HG03097 (cell line): ENCODE data around the gene SHCBP1.
"Not testable (repeated sequence)": the region's sequence is repeated elsewhere in the genome, so short reads cannot be mapped to it uniquely, and the experiment has no call there.

Experiments
- ATAC-seq: cut with Tn5 transposase; IDR thresholded peaks from one replicate; pipeline ENCODE4 v1.9.1; 2021; ENCODE audit not compliant: unreplicated experiment, low FRiP score

Gene SHCBP1

DNA sequence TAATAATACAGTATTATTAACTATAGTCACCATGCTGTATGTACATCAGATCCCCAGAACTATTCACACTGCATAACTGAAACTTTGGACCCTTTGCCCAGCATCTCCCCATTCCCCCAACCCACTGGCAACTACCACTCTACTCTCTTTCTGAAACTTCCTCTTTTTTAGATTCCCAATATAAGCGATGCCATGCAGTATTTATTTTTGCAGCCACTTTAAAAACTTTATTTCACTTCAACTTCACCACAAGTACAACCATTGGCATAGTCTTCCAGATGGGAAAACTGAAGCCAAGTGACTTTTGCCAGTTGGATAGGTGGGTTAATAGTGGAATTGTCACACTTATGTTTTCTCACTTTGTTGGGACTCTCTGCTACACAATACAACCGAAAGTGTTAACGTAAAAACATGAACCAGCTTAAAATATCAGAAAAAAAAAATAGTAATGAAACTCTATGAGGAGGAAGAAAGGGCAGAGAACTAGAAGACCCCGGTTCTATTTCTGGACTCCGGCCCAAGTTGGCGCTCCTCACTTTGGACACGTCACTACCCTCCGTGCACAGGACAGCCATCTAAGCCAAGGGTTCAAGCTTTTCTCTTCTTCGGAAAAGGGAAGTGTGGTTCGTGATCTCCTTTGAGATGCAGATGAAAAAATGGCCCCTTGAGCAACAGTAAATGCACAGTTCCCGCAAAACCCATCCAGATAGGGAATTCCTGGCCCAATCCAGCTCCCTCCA is 743 bp downstream of the SHCBP1 start:
- ATAC-seq = no peak

DNA sequence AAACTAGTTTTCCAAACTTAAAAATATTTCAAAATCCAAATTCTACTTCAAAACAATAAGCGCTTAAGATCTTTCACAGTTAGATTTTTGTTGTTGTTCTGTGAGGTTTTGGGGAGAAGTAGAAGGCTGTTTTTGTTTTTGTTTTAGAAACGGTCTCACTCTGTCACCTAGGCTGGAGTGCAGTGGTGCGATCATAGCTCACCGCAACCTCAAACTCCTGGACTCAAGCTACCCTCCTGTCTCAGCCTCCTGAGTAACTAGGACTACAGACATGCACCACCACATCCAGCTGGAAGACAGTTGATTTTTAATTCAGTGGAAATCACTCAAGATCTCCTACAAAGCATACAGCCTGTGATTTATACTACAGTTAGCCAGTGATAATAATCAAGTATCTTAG is 2.7 kb downstream of the SHCBP1 start:
- ATAC-seq = no peak

DNA sequence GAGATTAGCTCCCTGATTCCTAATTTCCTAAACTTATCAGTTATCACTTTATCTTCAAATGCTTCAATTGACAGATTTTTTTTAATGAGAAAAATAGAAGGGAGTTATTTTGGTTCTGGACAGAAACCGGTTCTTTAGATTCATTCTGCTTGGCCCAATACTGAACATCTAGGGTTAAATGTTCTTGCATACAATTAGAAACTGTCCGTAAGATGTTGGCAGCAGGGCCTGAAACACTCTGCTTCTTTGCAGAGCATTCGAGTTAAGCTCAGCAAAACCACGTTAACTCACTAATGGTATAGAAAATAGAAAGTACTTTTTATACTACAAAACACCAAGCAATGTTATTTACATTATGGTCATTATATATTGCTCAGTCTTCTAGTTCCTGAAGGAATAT is 7.2 kb downstream of the SHCBP1 start:
- ATAC-seq = no peak

DNA sequence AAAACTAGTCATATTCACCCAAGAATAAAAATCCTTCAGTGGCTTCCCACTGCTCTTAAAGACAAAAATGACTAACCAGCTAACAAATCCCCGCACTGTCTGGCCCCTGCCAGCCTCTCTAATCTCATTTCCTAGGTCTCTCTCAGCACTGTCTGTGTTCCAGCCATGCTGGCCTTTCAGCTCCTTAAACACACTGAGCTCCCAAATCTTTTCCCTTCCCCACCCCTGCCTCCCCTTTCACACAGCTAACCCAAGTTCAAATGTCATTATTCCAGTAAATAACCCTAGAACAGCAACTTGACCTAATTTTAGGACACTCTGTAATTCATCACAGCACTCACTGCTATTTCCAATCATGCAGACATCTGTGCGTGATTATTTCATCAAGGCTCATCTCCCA is 7.8 kb downstream of the SHCBP1 start:
- ATAC-seq = no peak

DNA sequence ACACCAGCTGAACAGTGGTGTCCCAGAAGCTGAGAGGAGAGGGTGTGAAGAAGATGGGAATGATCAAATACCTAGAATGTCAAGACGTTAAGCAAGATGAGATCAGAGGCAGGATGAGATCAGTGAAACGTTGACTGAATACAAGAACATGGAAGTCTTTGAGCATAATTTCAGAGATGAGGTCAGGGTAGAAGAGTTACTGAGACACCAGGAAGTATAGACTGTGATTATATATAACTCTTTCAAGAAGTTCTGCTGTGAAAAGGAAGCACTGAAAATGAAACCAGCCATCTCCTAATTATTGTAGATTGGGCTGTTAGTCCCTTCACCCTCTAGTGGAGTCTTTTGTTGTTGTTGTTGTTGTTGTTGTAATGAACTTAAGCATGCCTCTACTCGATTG is 9.1 kb downstream of the SHCBP1 start:
- ATAC-seq = no peak

DNA sequence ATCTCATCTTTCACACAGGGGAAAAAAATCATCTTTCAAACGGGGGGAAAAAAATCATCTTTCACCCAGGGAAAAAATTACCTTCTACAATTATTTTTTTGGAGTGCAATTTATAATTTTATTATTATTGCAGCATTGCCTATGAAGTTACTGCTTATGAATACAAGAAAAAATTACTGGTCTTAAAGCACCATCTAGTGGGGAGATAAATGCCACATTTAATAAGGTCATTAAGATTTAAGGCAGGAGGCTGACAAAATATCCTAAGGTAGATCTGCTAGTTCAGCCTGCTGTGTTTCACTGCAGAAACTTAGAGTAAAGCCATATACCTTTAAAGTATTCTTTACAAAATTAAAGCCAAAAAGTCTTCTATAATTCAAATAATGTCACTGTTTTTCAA is 13.7 kb downstream of the SHCBP1 start:
- no peak for ATAC-seq

DNA sequence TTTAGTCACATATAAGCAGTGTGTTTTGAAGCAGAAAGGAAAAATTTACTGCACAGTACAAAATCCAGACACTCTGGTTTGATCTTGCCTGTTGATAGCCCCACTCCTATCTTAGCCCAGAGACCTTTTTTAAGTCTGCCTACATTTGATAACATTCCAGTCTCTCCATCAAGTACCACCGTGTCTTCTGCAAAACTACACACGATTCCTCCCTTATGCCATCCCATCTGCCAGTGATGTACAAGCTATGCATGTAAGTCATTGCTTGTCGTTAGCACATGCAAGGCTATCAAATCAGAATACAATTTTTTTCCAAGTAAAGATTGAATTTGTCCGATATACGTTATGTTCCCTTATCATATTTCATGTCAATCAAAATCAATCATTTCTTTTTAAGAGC is 14.9 kb downstream of the SHCBP1 start:
- no peak for ATAC-seq

DNA sequence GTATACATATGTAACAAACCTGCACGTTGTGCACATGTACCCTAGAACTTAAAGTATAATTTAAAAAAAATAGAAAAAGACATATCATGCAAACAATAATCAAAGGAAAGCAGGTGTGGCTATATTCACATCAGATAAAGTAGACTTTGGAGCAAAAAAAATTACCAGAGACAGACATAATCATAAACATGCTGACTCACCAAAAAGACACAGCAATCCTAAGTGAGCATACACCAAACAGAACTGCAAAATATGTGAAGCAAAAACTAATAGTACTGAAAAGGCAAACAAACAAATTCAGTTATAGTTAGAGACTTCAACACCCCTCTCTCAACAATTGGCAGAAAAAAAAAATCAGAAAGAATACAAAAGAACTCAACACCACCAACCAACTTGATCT is 29.9 kb downstream of the SHCBP1 start:
- no peak for ATAC-seq

DNA sequence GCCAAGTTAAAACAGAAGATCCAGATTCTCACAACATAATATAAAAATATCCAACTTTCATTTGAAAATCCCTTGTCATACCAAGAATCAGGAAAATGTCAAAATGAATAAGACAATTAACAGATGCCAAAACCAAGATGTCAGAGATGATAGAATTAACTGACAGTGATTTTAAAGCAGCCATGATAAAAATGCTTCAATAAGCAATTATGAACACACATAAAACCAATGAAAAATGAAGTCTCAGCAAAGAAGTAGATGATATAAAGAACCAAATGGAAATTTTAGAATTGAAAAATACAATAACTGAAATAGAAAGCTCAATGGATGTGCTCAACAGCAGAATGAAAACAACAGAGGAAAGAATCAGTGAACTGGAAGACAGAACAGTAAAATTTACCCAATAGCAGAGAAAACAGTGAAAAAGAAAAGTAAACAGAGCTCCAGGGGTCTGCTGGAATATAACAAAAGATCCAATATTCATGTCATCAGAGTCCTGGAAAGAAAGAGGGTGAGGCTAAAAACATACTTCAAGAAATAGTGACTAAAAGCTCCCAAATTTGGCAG is 35.1 kb downstream of the SHCBP1 start:
- no peak for ATAC-seq

DNA sequence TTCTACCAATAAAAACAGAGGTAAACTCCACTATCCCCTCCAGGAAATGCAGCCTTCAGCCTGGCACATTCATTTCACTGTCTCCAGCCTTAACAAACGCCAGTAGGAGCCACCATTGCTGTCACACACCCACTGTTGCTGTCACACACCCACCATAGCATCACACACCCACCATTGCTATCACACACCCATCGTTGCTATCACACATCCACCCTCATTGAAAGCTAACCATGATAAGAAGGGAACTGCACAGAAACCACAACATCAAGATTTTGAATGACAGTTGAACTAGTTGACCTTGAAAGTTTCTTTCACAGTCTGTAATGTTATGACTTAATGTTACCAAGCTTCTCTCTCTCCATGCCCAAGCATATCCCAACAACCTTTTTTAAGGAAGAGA is 38.1 kb downstream of the SHCBP1 start:
- no peak for ATAC-seq

DNA sequence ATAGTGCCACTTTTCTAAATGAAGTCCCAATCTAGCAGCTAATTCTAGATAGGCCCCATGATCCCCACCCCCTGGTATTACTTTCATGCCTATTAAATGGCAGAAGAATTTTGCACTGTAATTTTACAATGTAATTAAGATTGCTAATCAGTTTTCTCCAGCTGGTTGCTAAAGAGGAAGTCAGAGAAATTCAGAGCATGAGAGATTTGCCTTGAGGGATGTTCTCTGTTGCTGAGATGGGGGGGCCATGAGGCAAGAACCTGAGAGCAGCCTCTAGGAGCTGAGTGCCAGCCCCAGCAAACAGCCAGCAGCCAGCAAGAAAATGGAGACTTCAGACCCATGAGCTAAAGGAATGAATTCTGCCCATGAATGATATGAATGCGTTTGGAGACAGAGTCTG is 38.9 kb downstream of the SHCBP1 start:
- ATAC-seq = no peak

DNA sequence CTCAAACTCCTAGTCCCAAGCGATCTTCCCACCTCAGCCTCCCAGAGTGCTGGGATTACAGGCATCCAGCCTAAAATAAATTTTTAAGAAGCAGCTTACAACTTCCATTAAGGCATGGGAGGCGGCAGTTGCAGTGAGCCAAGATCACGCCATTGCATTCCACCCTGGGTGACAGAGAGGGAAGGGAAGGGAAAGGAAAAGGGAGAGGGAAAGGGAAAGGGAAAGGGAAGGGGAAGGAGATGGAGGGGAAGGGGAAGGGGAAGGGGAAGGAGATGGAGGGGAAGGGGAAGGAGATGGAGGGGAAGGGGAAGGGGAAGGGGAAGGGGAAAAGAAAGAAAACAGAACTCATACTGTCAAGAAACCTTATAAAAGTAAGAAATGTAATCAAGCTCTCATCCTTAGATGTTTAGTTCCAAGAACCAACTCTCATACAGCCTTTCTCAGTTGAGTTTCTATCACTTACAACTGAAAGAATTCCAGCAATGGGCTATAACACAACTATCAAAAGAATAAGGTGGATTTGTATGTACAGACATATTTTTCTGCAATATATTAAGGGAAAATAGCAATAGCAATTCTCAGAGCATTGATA is 43.1 kb downstream of the SHCBP1 start:
- no peak for ATAC-seq

DNA sequence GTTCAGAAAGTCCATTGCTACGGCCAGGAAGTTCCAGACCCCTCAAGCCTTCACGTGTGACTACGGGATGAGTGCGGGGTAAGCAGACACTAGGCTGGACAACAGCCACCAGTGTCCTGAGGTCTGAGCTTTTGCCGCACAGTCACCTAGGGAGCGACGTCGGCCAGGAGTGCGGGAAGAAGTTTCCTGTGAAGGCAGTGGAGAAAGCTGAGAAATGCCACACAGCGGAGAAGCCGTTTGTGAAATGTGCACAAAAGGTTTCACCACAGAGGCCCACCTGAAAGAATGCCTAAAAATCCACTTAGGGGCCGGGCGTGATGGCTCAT is 47.4 kb downstream of the SHCBP1 start:
- ATAC-seq = no peak

DNA sequence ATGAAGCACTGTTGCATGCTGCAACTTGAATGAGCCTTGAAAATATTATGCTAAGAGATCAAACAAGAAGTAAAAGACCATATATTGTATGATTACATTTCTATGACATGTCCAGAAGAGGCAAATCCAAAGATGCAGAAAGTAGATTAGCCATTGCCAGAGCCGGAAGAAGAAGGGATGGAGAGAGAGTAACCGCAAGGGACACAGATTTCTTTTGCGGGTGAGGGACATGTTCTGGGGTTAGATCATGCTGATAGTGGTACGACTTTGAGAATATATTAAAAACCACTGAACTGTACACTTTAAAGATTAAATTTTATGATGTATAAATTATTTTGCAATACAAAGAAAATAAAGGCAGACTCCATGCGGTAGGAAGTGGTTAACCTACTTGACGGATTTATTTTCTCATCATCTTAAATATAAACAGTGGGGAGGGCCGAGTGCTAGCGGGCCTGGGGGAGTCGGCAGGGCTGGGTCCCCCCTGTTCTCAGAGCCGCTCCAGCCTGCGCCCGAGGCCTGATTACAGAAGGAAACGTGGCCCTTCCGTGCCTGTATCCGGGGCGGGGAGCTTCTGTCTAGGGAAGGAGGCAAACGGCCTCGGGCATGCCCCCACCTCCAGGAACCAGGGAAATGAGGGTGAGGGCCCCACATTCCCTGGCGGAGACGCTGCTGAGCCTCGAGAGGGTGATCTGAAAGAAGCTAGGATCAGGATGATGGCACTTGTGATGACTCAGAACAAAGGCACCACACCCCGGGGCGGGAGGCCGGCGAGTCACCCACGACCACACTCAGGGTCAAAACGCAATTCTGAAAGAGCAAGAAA is 48.0 kb downstream of the SHCBP1 start:
- ATAC-seq = no peak

DNA sequence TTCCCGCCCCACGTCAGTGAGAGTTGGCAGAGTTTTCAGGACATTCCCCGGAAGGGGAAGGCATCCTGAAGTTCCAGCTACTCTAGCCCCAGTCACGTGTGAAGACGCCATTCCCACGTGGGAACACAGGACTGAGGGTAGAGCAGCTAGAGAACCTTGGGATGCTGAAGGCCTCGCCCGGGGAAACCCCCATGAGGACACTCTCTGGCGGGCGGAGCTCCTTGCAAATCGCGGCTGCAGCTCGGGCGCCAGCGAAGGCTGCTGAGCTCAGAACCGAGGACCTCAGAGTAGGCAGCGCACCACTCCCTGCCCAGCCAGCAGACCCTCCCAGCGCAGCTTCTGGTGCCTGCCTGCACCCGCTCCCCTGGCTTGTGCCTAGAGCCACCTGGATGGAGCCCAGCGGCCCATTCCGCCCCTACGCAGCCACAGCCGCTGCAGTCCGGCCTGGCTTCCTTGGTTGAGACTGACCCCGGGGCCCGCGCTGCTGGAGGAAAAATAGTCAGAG is 51.9 kb downstream of the SHCBP1 start:
- no peak for ATAC-seq

DNA sequence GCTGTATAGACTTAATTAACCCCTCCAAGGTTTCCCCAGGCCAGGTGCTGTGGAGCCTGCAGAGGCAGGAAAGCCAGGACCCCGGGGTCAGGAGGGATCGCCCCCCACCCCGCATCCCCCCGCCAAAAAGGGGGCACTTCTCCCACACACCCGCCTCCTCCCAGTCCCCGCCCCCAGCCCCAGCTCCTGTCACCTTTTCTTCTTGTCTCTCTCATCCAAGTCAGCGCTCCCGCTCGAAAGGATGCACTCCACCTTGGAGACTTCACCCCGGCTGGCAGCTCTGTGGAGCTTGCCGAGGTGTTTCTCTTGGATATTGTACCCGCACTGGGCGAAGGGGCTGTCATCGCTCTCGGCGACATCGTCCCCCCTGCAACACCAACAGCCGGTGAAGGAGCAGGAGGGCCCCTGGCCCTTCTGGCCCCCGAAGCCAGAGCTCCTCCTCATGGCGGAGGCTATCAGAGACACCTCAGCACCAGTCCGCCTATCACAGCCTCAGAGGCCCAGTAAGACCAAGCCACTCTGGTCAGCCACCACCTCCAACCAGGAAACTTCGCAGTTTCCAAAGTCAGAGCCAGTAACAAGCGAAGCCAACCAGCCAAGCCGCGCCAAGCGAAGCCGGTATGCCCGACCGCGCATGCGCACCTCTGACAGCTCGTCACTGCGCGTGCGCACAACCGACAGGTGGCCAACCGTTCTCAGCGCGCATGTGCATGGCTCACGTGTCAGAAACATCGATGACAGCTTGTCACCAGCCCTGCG is 52.5 kb downstream of the SHCBP1 start:
- no peak for ATAC-seq

DNA sequence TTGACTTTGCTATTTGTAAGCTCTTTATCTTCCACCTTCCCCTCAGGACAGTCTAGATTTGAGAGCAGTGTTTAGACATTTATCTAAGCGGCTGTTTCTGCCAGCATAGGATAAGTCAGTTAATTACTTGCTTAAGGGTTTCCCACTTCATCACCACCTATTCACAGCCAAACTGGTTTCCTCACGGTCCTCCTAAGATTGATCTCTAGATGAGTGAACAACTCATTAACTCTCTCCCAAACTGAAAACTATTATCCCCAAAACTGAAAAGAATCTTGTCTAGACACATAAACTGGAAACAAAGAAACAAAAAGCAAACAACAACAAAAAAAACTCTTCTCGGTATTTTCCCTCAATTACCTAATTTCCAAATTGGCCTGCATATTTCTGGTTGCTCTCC is 58.2 kb downstream of the SHCBP1 start:
- ATAC-seq = no peak

DNA sequence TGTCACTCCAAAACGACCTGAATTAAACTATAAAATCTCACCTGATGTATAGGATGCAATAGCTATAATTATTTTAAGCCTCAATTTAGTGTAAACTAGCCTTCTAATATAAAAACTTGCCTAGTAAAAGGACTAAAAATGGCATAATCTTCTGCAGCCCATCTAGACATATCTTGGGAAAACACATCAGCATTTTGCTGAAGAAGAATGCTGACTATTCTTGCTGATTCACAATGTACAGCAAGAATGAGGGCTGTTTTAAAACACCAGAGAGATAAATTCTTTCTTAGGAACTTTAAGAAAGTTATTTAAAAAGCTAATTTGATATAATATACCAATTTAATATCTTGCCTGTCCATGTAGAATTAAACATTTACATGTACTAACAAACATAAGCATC is 63.2 kb downstream of the SHCBP1 start:
- no peak for ATAC-seq

DNA sequence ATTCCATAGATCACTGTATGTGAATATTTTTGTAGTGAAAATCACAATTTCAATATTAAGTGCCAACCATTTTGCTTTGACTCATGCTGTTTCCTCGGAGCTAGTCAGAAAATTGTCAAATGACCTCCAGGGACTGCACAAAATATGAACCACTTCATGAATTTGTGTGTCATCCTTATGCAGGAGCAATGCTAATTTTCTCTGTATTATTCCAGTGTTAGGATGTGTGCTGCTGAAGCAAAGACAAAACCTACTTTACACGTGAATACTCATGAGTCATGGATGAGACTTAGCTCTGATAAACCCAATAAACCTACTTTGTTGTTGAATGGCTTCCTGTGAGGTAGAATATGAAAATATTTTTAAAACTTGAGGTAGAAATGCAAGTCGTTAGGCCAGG is 65.2 kb downstream of the SHCBP1 start:
- no peak for ATAC-seq

DNA sequence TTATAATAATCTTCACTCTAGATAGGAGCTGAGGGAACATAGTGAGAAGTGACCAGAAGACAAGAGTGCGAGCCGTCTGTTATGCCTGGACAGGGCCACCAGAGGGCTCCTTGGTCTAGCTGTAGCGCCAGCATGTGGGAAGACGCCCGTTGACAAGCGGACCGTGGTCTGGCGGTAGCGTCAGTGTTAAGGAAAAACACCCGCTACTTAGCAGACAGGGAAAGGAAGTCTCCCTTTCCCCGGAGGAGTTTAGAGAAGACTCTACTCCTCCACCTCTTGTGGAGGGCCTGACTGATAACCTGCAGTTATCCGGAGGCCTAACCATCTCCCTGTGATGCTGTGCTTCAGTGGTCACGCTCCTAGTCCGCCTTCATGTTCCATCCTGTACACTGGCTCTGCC is 66.7 kb downstream of the SHCBP1 start:
- ATAC-seq = not testable (repeated sequence)

DNA sequence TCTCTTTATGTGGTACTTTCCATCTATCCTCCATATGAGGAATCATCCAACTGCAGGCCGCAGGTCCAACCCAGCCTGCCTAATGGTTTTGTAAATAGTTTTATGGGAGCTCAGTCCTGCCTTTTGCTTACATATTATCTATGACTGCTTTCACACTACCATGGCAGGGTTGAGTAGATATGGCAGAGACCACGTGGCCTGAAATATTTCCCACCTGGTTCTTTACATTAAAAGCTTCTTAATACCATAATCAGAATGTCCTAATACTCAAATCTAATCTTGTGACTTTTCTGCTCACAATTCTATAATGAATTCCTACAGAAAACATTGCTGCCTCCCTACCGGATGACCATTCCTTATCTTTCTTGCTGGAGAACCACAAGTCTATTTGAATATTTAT is 71.7 kb downstream of the SHCBP1 start:
- ATAC-seq = no peak
